HG02798 (cell line): ENCODE results near the gene NOXO1.
A peak's percentile ranks its signal among the peaks of the same experiment; 100 is the strongest.

ENCODE experiments used
- ATAC-seq: cut with Tn5 transposase; IDR thresholded peaks from one replicate; pipeline ENCODE4 v1.9.1; 2021; ENCODE audit warnings: mild to moderate bottlenecking; ENCODE audit not compliant: unreplicated experiment, poor library complexity

The NOXO1 gene, protein sequence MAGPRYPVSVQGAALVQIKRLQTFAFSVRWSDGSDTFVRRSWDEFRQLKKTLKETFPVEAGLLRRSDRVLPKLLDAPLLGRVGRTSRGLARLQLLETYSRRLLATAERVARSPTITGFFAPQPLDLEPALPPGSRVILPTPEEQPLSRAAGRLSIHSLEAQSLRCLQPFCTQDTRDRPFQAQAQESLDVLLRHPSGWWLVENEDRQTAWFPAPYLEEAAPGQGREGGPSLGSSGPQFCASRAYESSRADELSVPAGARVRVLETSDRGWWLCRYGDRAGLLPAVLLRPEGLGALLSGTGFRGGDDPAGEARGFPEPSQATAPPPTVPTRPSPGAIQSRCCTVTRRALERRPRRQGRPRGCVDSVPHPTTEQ

DNA sequence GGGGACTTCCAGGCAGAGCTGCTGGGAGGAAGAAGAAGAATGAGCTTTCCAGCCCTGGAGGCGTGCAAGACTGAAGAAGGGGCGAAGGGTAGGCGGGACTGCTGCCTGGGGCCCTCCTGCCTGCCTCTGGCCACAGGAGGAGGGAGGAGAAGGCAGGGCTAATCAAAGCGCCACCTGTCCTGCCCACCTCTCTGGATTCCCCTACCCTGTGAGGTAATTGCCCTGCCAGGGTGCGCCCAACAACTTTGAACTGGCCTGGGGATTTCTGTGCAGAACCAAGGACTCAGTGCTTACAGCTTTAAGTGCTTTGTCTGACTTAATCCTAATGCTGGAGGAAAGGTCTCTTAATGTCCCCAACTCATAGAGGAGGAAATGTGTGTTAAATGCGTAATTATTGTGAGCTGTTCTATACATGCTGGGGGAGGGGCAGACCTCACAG is at the start of gene NOXO1:
Gene NOXO1 (minus strand): TSS at position 72 of the 439 bp plus-strand sequence. CDS start 290 bp downstream, outside the sequence.
- no peak for ATAC-seq

DNA sequence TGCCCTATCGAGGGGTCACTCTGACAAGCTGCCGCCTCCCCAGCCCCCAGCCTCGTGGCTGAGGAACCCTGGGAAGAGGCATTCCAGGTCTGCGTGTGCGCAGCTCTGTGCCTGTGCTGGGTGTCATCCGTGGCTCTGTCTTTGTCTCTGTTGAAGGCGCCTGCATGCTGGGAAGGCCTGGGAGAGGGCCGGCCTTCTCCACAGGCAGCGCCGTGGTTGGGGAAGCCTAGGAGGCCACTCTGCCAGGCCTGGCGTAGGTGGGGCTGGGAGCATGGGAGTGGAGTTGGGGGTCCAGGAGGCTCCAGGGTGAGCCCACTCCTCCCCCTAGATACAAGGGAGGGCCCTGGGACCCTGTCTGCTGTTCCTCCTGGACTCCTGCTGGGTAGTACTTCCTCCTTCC is 48.8 kb upstream of the NOXO1 start:
- ATAC-seq, result no peak

DNA sequence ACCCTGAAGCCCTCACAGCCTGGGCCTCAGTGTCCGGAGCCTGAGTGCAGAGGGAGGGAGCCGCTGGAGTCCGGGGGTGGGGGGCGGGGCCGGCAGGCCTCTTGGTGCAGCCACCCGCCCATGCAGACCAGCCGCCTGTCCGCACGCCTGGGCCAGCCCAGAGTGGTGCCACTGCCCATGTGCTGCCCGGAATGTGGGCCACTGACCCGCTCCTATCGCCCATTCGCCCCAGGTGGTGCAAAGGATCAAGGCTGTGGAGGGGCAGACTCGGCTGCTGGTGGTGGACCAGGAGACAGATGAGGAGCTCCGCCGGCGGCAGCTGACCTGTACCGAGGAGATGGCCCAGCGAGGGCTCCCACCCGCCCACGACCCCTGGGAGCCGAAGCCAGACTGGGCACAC is 48.1 kb upstream of the NOXO1 start:
- no peak for ATAC-seq

DNA sequence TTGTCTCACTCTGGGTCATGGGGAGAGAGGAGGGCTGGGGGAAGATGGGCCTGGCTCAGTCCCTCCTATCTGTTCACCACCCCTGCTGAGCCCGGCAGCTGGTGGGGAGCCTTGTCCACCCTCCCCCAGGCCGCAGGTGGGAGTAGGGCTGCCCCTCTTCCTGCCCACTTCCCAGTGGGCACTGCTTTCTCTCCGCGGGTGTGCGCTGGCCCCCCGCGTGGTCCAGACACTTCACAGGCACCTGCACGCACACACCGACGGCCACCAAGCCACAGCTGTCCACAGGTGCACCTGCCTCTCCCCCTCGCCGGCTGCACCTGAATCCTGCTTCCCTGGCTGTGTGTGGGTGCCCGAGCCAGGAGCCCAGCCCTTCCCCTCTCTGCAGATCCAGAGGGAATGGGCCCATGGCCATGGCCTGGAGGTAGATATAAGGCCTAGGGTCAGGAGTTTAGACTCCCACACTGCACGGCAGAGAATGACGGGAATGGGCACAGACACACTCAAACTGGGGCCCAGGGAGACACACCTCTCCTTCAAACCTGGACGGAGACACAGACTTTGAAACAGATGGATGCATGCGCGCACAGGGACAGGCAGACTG is 47.5 kb upstream of the NOXO1 start:
- no peak for ATAC-seq

DNA sequence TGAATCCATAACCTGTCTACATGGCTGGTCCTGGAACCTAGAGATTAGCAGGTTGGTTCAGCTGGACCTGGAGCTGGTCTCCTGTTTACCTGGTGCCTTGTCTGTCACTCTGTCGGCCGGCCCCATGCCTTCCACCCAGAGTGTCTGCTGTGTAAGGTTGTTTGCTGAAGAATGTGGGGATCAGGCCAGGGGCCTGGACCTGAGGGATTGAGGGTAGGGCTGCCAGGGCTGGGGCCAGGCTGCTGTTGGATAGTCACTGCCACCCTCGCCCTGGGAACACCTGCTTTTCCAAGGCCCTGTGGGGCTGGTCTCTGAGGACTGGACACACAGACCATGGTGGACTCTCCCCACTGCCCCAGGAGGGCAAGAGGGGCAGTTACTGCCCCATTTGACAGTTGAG is 46.9 kb upstream of the NOXO1 start:
- no peak for ATAC-seq

DNA sequence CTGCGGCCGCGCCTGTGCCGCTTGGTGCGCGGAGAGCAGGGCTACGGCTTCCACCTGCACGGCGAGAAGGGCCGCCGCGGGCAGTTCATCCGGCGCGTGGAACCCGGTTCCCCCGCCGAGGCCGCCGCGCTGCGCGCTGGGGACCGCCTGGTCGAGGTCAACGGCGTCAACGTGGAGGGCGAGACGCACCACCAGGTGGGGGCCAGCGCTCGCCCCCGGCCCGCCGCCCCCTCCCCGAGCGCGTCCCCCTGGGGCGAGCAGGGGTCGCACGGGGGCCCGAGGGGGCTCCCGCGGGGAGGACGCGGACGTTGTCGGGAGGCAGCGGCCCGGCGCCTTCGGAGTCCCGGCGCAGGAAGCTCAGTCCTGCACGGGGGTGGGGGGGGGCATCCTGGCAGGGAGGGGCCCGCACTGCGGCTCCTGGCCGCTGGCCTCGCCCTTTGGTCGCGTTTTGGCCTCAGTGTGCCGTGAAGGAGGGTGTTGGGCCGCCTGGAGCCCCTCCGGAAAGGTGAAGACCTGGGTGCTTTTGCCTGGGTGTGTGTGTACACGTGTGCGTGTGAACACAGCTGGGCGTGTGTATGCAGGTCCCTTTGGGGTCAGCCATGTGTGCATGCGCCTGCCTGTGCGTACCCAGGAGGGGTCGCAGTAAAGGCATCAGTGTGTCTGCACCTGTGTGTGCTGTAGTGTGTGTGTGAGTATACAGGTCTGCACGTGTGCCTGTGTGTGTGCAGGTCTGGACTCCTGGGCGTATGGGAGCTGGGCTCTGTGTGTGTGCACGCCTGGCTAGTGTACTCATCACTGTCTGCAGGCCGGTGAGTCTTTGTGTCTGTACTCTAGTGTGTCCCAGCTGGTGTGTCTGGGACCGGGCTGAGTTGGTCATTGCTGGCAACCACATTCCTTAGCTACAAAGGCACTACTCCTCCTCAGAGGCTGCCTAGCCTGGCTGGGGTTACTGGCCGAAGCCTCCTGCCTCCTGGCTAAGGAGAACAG is 46.0 kb upstream of the NOXO1 start:
- no peak for ATAC-seq

DNA sequence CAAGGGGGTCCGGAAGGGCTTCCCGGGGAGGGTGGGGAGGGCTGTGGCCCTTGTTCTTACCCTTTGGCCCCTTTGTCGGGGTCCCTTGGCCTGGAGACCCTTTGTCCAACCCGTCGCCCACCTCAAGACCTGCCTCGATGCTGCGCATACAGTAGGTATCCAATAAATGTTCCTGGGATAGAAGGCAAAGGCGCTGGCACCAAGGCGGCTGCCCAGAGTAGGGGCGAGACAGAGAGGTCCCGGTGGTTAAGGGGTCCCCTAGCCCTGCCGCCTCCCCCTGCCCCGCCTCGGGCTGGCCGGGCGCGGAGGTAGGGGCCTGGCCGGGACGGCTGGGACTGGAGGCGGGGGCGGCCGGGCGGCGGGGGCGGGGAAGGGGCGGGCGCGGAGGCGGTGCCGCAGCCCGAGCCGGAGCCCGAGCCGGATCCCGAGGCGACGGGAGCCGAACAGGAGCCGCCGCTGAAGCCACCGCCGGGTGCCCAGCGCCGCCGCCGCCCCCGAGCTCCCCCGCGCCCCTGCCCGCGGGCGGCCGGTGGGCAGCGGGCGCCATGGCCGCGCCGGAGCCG is 45.3 kb upstream of the NOXO1 start, which contains the start of gene NHERF2:
Gene NHERF2 (plus strand): TSS at position 442 of the 563 bp plus-strand sequence. CDS start 104 bp downstream, at position 546.
- ATAC-seq, result no peak

DNA sequence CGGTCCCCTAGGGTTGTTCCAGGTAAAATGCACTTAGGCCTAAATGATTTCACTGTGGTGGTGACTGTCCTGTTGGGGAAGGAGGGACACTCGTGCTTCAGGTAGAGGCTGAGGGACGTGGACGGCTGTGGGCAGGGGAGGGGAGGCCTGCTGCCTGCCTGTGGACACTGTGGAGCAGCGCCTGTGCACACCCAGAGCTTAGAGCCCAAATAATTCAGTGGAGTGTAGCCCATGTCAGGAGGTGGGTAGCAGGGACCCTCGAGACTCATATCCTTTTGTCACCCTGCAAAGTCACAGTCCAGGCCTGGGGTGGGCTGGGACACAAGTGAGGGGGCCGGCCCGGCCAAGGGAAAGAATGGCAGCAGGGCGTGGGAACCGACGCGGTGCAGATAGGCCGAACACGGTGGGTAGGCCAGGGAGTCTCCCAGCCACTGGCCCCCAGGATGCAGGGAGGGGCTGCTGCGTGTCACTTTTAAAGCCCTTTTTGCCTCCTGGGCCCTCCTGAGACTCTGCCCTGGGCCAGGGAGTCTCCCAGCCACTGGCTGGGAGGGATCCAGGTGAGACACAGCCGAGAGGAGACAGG is 44.7 kb upstream of the NOXO1 start:
- ATAC-seq, result no peak

DNA sequence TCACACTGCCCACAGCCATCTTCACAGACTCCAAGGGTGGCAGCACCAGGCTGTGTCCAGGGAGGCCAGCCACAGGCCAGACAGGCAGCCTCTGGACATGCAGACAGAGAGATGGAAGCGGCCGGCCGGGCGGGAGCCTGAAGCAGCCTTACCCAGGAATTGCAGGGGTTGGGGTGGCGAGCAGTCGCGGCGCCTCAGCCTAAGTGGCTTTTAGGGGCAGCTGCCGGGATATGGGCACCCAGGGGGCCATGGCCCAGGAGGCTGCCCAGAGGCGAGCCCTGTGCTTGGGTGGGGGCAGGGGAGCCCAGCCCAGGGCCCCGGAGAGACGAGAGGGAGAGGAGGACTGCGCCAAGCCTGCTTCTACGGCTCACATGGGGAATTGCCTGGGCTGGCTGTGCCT is 44.0 kb upstream of the NOXO1 start:
- ATAC-seq, result no peak

DNA sequence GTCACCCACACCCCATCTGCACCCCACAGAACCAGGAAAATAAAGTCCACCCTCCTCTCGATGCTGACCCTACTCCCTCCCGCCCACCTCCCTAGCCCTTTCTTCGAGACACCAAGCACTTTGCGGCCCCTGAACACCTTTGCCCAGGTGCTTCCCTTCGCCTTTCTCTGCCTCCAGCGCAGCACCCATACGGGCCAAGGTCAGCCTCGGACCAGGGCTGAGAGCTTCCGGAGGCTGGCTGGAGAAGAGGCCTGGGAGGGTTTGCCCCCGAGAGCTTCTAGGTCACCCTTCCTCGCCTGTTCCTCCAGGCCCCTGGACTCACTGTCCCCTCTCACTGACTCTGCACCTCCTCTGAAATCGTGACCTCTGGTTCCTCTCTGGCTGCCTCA is 42.8 kb upstream of the NOXO1 start:
- no peak for ATAC-seq

DNA sequence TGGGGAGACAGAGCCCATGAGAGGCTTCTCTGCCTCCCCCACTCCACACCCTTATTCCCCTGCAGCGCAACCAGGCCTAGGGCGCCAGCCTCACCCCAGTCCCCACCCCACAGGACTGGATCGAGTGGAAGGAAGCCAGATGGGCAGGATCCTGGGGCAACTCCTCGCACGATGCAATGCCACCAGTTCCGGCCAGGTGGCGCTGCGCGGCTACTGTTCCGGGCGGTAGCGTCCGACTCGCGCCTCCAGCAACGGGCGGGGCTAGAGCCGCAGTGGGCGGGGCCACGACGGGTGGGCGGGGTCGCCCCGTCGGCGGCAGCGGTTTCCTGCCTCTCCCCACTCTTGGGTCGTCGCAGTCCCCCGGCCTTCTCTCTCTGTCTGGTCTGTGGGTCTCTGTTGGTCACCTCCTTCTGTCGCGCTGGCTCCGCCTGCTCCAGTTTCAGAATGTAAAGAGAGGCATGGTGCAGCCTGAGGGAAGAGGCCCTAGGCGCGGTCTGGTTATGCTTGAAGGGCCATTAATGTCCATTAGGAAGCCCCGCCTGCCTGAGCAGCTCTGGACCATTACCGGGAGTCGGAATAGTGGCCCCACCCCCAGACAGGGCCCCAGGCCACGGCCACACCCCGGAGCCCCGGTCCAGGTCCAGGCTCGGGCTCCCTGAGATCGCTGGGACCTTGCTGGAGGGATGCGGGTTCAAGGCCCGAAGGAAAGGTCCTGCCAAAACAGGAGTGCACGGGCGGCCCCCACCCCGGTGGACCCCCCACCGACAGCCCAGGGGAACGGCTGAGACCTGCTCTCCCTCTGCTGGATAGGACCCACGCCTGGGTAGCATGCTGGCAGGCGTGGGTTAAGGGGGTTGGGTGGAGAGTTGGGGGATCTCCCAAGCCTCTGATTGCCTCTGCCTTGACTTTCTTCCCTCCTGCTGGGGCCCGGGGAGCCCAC is 42.1 kb upstream of the NOXO1 start:
- peak; percentile 84 for ATAC-seq

DNA sequence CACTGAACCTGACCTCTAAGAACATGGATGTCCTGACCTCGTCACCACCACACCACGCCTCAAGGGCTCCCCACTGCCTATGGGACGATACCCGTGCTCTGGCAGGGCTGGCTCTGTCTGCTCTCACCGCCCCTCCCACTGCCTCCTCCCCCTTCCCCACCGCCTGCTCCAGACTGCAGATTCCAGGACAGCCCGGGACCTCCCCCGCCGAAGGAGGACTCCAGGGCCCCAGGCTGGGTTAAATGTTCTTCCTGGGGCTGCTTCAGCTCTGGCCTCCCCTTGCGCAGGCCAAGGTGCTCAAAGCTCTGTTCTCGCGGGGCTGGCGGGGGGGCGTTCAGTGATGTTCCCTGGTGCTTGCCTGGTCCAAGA is 41.4 kb upstream of the NOXO1 start:
- peak; percentile 3 for ATAC-seq

DNA sequence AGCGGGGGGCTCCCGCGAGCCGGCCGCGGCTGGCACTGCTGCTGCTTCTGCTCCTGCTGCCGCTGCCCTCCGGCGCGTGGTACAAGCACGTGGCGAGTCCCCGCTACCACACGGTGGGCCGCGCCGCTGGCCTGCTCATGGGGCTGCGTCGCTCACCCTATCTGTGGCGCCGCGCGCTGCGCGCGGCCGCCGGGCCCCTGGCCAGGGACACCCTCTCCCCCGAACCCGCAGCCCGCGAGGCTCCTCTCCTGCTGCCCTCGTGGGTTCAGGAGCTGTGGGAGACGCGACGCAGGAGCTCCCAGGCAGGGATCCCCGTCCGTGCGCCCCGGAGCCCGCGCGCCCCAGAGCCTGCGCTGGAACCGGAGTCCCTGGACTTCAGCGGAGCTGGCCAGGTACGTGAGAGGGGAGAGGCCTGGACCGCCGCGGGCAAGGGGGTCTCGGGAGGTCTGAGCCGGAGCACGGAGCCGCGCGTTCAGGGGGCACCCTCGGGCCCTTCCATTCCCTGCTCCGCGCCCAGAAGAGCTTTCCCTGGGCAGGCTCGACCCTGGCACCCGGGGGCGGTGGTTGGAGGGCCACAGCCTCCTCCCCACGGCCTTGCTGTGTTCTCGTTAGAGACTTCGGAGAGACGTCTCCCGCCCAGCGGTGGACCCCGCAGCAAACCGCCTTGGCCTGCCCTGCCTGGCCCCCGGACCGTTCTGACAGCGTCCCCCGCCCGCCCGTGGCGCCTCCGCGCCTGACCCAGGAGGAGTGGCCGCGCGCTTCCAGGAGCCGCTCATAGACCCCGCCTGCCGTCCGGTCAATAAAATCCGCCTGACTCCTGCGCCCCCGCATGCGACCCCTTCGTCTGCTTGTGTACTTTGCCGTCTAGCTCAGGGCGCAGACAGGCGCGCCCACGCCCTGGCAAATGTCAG is 38.9 kb upstream of the NOXO1 start:
- no peak for ATAC-seq

DNA sequence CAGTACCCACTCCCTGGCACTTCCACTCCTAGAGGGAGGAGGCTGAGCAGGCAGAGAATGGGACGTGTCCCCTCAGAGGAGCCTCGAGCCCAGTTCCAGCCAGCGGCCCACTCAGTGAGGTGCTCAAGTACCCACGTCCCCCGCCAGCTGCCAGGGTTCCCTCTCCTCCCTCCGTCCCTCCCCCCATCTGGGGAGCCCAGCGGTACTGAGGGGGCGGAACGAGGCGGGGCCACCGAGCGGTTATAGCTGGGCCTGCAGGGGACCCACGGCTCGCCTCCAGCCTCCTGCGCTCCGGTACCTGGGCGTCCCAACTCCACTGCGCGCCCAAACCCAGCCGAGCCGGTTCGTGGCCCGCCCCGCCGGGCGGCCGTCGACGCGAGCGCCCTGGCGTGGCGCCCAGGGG is 38.2 kb upstream of the NOXO1 start, which contains the start of gene NPW:
Gene NPW (plus strand): TSS at position 268 of the 403 bp plus-strand sequence.
- ATAC-seq, result no peak

DNA sequence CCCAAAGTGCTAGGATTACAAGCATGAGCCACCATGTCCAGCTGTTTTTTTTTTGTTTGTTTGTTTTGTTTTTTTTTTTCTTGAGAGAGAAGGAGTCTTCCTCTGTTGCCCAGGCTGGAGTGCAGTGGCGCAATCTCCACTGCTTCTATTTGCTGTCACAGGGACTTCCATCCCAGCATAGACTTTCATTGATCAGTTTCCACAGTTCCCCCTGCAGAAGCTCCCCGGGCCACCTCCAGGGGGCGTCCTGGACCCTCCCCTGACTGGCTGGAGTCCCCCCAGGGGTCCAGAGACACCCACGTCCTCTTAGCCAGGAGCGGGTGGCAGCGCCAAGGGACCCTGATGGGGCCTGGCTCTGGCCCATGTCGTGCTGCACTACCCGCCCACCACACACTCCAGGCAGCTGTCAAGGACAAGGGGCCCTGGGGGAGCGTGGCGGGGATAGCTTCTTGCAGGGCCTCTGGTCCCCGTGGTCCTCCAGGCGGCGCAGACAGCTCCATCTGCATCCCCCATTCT is 35.2 kb upstream of the NOXO1 start:
- no peak for ATAC-seq

DNA sequence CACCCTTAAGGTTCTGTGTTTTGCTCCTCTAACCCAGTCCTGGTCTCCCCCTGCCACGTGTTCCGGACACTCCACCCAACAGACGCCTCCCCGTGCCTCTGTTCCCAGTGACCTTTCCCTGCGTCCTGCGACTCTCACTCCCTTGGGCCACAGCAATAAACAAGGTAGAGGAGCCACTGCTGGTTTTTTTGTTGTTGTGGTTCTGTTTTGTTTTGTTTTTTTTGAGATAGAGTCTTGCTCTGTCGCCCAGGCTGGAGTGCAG is 34.6 kb upstream of the NOXO1 start:
- no peak for ATAC-seq

DNA sequence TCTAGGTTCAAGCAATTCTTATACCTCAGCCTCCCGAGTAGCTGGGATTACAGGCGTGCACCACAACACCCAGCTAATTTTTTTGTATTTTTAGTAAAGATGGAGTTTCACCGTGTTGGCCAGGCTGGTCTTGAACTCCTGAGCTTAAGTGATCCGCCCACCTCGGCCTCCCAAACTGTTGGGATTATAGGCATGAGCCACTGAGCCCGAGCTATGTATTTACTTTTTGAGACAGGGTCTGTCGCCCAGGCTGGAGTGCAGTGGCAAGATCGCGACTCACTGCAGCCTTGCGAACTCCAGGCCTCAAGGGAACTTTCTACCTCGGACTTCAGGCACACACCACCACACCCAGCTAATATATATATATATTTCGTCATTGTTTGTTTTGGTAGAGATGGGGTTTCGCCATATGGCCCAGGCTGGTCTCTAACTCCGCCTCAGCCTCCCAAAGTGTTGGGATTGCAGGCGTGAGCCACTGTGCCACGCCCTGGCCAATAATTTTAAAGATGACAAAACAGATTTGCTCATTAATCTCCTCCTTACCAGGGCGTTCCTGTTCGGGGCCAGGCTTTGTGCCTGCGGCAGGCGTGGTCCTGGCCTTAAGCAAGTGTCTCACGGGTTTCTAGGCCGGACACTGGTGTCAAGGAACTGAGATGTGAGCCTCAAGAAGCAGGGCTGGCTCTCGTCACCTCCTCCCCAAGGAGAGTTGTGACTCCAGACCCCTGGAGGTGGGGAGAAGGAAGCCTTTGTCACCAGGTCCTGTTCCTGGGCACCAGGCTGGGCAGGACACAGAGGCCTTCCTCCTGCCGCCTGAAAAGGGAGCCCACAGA is 34.1 kb upstream of the NOXO1 start:
- ATAC-seq, result no peak
